Central memory CD8-positive, alpha-beta T cell (primary cell): ENCODE measurements around the gene TBC1D19.

Source experiments
- ATAC-seq: fragments of 150-1000 bp; cut with Tn5 transposase; replicated peaks from 2 replicates; pipeline ENCODE4 v1.10.0; 2022; ENCODE audit warnings: mild to moderate bottlenecking, moderate FRiP score, moderate number of reproducible peaks; ENCODE audit not compliant: poor library complexity, severe bottlenecking; ENCODE audit errors: extremely low read depth
- DNase-seq, 2 donors: peaks; one replicate each; pipeline ENCODE4 v3.0.0; 2021; ENCODE audit warnings: low spot score in 2 of 2
- H3K27ac Mint-ChIP-seq: one replicate; pipeline ENCODE4 v1.8.0; 2022; ENCODE audit warnings: low read depth, mild to moderate bottlenecking, moderate library complexity, mixed read lengths
- H3K27me3 Mint-ChIP-seq: one replicate; pipeline ENCODE4 v1.8.0; 2022; ENCODE audit warnings: mixed read lengths
- H3K36me3 Mint-ChIP-seq: one replicate; pipeline ENCODE4 v1.8.0; 2022; ENCODE audit warnings: mild to moderate bottlenecking, moderate library complexity, mixed read lengths; ENCODE audit not compliant: insufficient read depth
- H3K4me1 Mint-ChIP-seq: one replicate; pipeline ENCODE4 v1.8.0; 2022; ENCODE audit warnings: mixed read lengths
- H3K4me3 Mint-ChIP-seq: one replicate; pipeline ENCODE4 v1.8.0; 2022; ENCODE audit warnings: mild to moderate bottlenecking, moderate library complexity, mixed read lengths
- H3K9me3 Mint-ChIP-seq: one replicate; pipeline ENCODE4 v1.8.0; 2022; ENCODE audit warnings: mixed read lengths

Gene TBC1D19

DNA sequence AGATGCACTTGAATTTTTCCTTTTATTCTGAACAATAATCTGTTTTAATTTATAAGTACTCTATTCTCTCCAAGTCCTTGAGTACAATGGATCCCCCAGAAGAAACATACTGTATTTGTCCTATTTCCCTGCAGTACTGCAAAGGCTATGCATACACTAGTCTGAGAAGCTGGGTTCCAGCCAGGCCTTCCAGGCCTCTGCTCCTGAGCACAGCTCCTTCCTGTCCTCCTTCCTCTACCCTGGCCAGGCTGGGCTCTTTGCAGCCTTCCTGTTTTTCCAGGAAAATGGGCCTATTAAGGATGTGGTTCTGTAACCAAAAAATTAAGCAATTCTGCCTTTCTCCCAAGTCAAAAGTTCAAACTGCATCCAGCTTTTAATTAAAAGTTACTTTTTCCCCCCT, 208.8 kb downstream of the TBC1D19 start:
- DNase-seq (no peak), ATAC-seq (no peak)
- no peaks in the 10 kb centered on the region for H3K9me3 Mint-ChIP-seq
- peaks cover 11% of the 10 kb centered on the region for H3K27me3 Mint-ChIP-seq
- H3K4me1 Mint-ChIP-seq, result peaks cover 4% of the 10 kb centered on the region
- peaks cover 4% of the 10 kb centered on the region for H3K36me3 Mint-ChIP-seq
- no peak overlapping the region for H3K4me3 Mint-ChIP-seq
- no peak overlapping the region for H3K27ac Mint-ChIP-seq

- no peak for DNase-seq
- Mint-ChIP-seq H3K4me1 (no peaks in the 10 kb centered on the region), H3K27ac (no peak overlapping the region), H3K9me3 (no peaks in the 10 kb centered on the region), H3K4me3 (no peak overlapping the region), H3K27me3 (peaks cover 11% of the 10 kb centered on the region), H3K36me3 (peaks cover 3% of the 10 kb centered on the region)
- ATAC-seq, result no peak
Measured at GRCh38 chr4:26793735-26794134, 209.9 kb downstream of the TBC1D19 start.

DNA sequence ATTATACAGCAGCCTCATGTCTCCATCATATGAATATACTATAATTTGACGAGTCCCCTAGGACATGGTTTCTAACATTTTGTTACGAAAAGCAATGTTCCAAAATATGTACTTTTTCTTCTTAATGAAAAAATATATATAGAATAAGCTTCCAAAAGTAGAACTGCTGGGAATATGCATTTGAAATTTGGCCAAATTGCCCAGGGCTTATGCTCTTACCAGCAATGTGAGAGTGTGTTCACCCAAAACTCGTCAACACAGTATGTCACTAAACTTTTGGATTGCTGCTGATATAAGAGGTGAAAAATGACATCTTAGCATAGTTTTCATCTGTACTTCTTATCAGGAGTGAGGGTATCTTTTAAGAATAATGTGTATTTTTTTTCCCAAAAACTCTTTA, 212.2 kb downstream of the TBC1D19 start:
- no peak overlapping the region for H3K4me3 Mint-ChIP-seq

DNA sequence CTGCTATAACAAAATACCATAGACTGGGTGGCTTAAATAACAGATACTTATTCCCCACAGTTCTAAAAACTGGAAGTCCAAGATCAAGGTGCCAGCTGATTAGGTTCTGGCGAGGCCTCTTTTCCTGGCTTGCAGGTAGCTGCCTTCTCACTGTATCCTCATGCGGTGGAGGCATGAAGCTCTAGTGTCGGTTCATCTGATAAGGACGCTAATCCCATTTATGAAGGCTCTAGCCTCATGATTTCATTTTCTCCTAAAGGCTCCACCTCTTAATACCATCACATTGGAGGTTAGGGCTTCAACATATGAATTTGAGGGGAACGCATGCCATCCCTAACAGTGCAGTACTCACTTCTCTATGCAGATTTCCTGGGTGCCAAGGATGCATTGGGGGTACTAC, 218.9 kb downstream of the TBC1D19 start:
- no peaks in the 10 kb centered on the region for H3K36me3 Mint-ChIP-seq
- no peaks in the 10 kb centered on the region for H3K4me1 Mint-ChIP-seq
- no peak overlapping the region for H3K4me3 Mint-ChIP-seq
- no peaks in the 10 kb centered on the region for H3K27me3 Mint-ChIP-seq
- H3K9me3 Mint-ChIP-seq, result no peaks in the 10 kb centered on the region
- no peak for DNase-seq
- ATAC-seq, result no peak
- no peak overlapping the region for H3K27ac Mint-ChIP-seq

More for the DNA sequence above, 212.2 kb downstream of the TBC1D19 start:
- Mint-ChIP-seq H3K27me3 (peaks cover 11% of the 10 kb centered on the region), H3K9me3 (no peaks in the 10 kb centered on the region), H3K36me3 (peaks cover 3% of the 10 kb centered on the region), H3K4me1 (no peaks in the 10 kb centered on the region), H3K27ac (no peak overlapping the region)
- DNase-seq (no peak), ATAC-seq (no peak)

- no peaks in the 10 kb centered on the region for H3K4me1 Mint-ChIP-seq
- H3K27me3 Mint-ChIP-seq, result no peaks in the 10 kb centered on the region
- no peak overlapping the region for H3K4me3 Mint-ChIP-seq
- DNase-seq (no peak), ATAC-seq (no peak)
- H3K27ac Mint-ChIP-seq, result no peak overlapping the region
- H3K36me3 Mint-ChIP-seq, result no peaks in the 10 kb centered on the region
- H3K9me3 Mint-ChIP-seq, result no peaks in the 10 kb centered on the region
Measured at GRCh38 chr4:26803211-26803861, 219.5 kb downstream of the TBC1D19 start.

DNA sequence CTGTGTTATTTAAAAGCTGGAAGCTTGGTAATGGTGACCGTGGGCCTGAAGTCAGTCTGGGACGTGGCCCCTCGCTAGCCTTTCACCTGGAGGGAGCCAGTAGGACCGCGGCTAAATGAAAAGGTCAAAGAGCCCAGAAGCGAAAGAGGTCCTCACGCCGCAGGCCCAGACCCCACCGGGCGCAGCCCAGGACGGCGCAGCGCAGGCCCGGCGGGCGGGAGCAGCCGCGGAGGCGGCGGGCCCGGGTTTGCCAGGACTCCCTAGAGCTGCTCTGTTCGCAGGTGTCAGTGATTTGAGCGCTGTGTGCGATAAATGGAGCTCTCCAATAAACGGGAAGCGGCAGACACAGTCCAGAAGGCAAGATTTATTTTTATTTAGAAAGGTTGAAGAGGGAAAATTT, 220.6 kb downstream of the TBC1D19 start:
- H3K27ac Mint-ChIP-seq, result no peak overlapping the region
- no peaks in the 10 kb centered on the region for H3K4me1 Mint-ChIP-seq
- no peaks in the 10 kb centered on the region for H3K36me3 Mint-ChIP-seq
- H3K9me3 Mint-ChIP-seq, result no peaks in the 10 kb centered on the region
- no peak overlapping the region for H3K4me3 Mint-ChIP-seq
- DNase-seq (no peak), ATAC-seq (no peak)
- no peaks in the 10 kb centered on the region for H3K27me3 Mint-ChIP-seq

DNA sequence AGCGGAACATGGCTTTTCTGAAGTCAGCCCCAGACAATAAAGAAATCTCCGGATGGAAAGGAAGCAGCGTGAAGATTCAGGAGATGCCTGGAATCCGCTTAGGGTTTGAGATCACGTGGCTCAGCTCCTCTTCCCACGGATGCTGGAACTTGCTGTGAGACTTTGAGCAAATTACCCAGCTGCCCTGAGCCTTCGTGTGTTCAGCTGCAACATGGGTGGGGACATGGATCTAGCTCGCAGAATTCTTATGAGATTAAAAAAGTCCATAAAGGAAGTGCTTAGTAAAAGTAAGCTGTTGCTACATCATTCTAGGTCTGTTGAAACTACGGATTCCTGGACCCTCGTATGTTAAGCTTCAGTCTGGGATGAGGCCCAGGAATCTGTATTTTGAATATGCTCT, 221.0 kb downstream of the TBC1D19 start:
- Mint-ChIP-seq H3K9me3 (no peaks in the 10 kb centered on the region), H3K4me1 (no peaks in the 10 kb centered on the region), H3K27me3 (no peaks in the 10 kb centered on the region), H3K4me3 (no peak overlapping the region), H3K27ac (no peak overlapping the region), H3K36me3 (no peaks in the 10 kb centered on the region)
- no peak for DNase-seq
- no peak for ATAC-seq
